ENCODE data around the gene EXOC7.
A peak's percentile ranks its signal among the peaks of the same experiment; 100 is the strongest.

The EXOC7 gene, protein sequence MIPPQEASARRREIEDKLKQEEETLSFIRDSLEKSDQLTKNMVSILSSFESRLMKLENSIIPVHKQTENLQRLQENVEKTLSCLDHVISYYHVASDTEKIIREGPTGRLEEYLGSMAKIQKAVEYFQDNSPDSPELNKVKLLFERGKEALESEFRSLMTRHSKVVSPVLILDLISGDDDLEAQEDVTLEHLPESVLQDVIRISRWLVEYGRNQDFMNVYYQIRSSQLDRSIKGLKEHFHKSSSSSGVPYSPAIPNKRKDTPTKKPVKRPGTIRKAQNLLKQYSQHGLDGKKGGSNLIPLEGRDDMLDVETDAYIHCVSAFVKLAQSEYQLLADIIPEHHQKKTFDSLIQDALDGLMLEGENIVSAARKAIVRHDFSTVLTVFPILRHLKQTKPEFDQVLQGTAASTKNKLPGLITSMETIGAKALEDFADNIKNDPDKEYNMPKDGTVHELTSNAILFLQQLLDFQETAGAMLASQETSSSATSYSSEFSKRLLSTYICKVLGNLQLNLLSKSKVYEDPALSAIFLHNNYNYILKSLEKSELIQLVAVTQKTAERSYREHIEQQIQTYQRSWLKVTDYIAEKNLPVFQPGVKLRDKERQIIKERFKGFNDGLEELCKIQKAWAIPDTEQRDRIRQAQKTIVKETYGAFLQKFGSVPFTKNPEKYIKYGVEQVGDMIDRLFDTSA

GRCh38 chr17:76103274-76104139, at the start of gene EXOC7:
EXOC7 (minus strand) TSS chr17:76103787; CDS start chr17:76103692, 95 bp downstream.
- DNase-seq (ENCODE audit: low read depth in 2 of 3, low spot score in 2 of 3) = peak; percentile 84 to 87 (median 86)

DNA sequence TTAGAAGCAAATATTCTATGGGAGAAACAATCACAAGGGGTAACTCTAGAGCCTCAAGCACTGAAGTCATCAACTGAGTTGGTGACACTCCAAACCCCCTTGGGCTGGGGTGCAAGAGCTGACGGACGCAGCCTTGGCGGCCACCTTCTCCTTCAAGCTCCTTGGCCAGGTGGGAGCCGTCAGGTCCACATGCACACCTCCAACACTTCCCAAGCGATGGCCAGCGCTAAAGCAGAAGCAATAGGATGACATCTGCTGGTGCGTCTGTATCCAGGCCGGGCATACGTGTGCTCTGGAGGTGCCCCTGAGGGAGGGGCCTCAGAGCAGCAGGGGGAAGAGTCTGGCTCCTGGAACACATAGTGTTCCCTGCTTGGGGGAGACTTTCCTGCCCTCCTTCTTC, 49.6 kb upstream of the EXOC7 start:
- no peak for DNase-seq (ENCODE audit: low read depth in 2 of 3, low spot score in 2 of 3)

DNA sequence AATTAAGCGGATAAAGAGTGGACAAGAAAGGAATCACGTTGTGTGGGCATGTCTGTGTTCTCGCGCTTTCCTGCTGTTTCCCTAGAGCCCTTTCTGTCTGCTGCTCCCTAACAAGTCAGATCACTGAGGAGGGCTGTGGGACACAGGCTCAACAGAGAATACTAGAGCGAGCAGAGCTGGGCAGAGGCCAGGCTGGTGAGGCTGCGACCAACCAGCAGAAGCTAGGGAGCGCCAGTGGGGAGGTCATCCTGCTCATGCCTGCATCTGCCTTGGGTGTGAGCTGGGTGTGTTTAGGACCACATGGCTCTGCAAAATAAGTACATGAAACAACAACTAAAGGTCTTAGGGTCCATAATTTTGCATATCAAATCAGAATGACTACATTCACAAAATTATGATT, 49.0 kb upstream of the EXOC7 start:
- DNase-seq (ENCODE audit: low read depth in 2 of 3, low spot score in 2 of 3) = no peak

GRCh38 chr17:76151896-76152454, 48.4 kb upstream of the EXOC7 start:
- no peak for DNase-seq (ENCODE audit: low read depth in 2 of 3, low spot score in 2 of 3)

GRCh38 chr17:76150712-76151622, 47.4 kb upstream of the EXOC7 start:
- DNase-seq (ENCODE audit: low read depth in 2 of 3, low spot score in 2 of 3) = no peak

- no peak for DNase-seq (ENCODE audit: low read depth in 2 of 3, low spot score in 2 of 3)
These were observed 45.6 kb upstream of the EXOC7 start for GRCh38 chr17:76149214-76149613.

- no peak for DNase-seq (ENCODE audit: low read depth in 2 of 3, low spot score in 2 of 3)
These were observed 44.4 kb upstream of the EXOC7 start for GRCh38 chr17:76148015-76148326.

GRCh38 chr17:76147211-76148014, 43.8 kb upstream of the EXOC7 start:
- no peak for DNase-seq (ENCODE audit: low read depth in 2 of 3, low spot score in 2 of 3)

DNA sequence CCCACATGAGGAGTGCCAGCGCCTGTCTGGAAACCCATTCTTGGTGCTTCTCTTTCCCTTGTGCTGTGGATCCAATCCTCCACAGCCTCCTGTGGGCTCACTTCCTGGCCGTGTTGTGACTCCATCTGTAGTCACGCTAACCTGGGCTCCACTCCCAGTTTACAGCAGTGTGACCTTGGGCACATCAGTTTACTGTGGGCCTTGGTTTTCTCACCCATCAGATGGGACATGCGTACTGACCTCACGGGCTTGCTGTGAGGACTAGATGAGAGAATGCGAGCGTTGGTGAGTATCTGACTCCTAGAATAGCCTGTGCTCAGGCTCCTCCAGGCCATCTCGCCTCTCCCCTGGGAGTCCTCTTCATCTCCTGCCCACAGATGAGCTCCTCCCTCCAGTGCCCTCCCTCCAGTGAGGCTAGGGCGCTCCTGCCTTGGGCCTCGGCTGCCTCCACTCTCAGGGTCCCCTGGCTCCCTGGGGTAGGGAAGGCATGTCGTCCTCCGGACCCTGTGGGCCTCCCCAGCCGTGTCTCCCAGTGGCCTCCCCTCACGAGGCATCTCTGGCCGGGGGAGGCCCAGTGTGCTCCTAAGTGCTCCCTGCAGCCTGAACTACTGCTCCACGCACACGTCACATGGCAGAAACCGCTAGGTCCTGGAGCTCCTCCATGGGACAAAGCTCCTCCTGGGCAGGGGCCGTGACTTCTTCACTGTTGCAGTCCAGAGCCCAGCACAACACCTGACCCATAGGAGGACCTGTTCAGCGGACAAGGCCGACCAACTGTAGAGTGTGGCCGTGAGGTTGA, 42.7 kb upstream of the EXOC7 start:
- no peak for DNase-seq (ENCODE audit: low read depth in 2 of 3, low spot score in 2 of 3)

DNA sequence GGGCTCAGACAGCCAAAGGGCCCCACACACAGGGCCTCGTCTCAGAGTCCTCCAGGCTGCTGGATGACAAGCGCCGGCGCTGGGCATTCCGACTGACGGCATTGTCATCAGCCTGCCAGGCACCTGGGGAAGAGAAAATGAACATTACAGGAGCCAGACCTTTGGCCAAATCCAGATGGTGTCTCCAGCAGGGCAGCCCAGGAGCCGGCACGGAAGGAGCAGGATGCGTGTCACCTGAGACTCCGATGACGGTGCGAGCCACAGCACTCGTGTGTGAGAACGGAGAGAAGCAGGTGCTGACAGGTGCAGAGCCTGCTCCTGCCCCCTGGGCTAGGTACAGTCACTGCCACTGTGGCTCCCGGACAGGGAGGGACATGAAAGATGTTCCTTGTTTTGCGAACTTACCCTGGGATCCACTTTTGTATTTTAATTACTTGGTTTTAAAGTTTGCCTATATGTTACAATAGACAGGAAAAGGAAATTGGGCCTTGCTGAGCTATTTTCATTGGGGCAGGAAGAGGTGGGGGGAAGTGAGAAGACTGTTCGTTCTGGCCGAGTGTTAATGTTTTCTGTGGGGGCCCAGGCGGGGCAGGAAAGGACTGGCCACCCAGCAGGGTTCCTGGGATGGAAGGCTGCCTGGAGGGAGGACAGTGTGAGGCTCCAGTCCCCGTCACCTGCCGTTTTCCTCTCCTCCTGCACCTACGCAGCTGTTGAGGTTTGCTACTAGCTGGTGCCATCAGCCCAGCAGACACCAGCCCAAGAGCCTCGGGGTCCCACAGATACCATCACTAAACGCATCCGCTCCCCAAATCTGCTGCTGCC, 41.9 kb upstream of the EXOC7 start:
- no peak for DNase-seq (ENCODE audit: low read depth in 2 of 3, low spot score in 2 of 3)

DNA sequence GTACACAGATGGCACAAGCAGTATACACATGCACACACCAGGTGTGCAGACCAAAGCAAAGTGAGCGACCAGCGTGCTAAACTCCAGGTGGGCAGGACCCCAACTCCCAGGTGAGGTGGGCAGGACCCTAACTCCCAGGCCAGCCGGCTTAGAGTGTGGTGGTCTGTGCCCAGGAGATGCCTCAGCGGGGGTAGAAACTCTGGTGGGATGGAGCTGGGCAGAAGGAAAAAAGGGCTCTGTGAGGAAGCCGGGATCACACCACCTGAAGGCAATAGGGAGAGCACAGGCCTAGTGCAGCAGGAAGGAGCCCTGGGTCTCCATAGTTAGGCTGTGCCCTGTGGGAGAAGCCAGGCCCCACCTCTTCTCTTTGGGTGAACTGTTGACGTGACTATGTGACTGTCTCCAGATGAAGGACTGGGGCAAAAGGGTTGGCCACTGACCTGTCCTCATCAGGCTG, 39.0 kb upstream of the EXOC7 start:
- no peak for DNase-seq (ENCODE audit: low read depth in 2 of 3, low spot score in 2 of 3)

GRCh38 chr17:76142039-76142584, 38.5 kb upstream of the EXOC7 start:
- DNase-seq (ENCODE audit: low read depth in 2 of 3, low spot score in 2 of 3) = no peak

GRCh38 chr17:76141212-76142038, 37.8 kb upstream of the EXOC7 start, which contains the start of gene FOXJ1:
FOXJ1 (minus strand) TSS chr17:76141245; CDS start chr17:76140395, 850 bp downstream.
- DNase-seq (ENCODE audit: low read depth in 2 of 3, low spot score in 2 of 3) = peak; percentile 80 to 83 (median 83)

DNA sequence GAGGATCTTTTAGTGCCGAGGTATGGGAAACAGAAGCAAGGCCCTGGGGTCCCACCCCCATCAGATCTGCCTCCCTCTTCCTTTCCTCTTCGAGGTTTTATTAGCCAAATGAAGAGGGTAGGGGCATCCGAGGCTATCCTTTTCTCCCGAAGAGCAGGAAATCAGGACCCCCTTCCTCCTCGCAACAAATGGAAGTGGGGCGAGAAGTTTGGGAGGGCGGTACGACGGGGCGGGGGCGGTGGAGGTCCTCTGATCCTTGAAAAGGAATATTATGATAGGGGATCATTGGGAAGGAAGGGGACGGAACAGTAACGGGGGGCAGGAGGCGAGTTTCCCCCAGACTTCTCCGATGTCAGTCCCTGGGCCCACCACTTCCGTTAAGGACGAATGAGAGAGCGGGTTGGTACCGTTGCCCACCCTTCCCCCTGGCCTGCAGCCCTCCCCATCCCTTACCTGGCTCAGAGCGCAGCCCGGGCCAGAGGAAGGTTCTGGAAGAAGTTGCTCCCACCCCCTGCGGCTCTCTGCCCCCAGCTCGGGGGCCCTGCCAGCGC, 37.1 kb upstream of the EXOC7 start:
- DNase-seq (ENCODE audit: low read depth in 2 of 3, low spot score in 2 of 3) = no peak

DNA sequence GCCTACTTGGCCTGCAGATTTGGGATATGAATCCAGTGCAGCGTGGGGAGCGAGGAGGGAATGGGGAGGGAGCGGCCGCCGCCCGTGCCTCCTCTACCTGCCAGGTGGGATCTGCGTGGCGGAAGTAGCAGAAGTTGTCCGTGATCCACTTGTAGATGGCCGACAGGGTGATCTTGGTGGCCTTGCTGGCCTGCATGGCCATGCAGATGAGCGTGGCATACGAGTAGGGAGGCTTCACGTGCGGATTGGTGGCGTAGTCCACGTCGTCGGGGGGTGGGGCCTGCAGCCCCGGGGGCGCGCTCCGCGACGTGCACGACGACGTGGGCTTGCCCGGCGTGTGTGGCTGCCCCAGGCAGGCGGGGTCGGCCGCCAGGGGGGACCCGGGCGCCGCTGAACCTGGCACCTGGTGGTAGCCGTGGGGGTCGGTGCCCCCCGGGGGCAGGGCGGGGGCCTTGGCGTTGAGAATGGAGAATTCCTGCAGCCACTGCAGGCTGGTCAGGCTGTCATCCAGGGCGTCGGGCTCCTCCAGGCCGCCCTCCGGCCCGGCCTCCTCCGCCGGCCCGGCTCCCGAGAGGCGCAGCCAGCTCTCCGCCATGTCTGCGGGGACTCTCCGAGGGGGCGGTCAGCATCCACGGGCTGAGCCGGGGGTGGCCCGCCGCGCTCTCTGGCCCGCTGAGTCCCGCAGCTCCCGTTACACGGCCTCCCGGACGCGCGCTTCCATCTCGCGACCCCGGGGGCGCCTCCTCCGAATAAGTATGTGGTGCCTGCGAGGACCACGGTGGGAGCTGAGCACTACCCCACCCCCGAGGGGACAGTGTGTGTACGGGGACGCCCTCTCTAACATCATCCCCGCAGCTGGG, 36.4 kb upstream of the EXOC7 start:
- no peak for DNase-seq (ENCODE audit: low read depth in 2 of 3, low spot score in 2 of 3)

All from activated CD8-positive, alpha-beta memory T cell treated with anti-CD3 and anti-CD28 coated beads for 48 hours (primary cell).